NT2/D1 (cell line): ENCODE results near the gene WDR1.

Experiments used
- SUZ12 ChIP-seq: IDR thresholded peaks from 2 replicates; pipeline ENCODE4 v1.6.1; 2011; ENCODE audit not compliant: insufficient read length, insufficient read depth; ENCODE audit errors: extremely low read depth
- YY1 ChIP-seq: IDR thresholded peaks from 2 replicates; pipeline ENCODE4 v1.6.1; 2011; ENCODE audit not compliant: insufficient read length, insufficient read depth
- ZNF274 ChIP-seq: IDR thresholded peaks from 2 replicates; pipeline ENCODE4 v1.6.1; 2011; ENCODE audit warnings: mild to moderate bottlenecking, low read depth, low read length

DNA sequence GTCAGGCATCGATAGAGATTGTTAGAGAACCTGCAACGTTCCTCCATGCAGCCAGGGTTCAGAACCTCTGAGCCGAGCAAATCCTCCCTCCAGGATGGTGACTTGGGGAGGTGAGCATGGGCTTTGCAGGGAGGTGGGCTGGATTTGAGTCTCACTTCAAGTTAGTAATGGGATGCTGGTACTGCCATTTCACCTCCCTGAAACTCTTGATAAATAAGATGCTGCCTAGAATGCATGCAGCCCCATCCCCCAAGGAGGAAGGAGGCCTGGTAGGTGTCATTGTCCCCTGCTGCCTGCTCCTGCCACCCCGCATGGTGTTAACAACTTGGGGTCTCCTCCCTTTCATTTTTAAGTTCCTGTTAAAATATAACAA, 59.6 kb downstream of the WDR1 start:
- TF ChIP-seq ZNF274 (no peak), YY1 (no peak), SUZ12 (no peak)
